K562 (cell line): ENCODE measurements around the gene TMEM163. TPM values are rescaled to one million over a fixed set of nuclear protein-coding genes. Genes with fewer than 3 reads are reported as not detected.

Source experiments
- ATAC-seq: fragments of 200-7000 bp; cut with Tn5 transposase; 3 replicates; pipeline ENCODE4 v1.9.1; 2020; ENCODE audit warnings: moderate library complexity
- BruUV-seq: library from RNA; stranded (reverse); fragments of 400-500 nt; replicated peaks from 2 replicates; lab custom pipeline; 2021; lab: Mats Ljungman, UMichigan
- CTCF ChIA-PET: fragments of 300-600 bp; formaldehyde crosslinking; extraction: SDS; loops from one replicate; lab custom pipeline; 2021; ENCODE audit warnings: low intra/inter-chr PET ratio; lab: Yijun Ruan, JAX
- POLR2A ChIA-PET: fragments of 300-600, 350-650 bp; sonication (Branson Sonifier 250); formaldehyde crosslinking; extraction: SDS; loops from one replicate; lab custom pipeline; 2021; ENCODE audit warnings: antibody characterized with exemption, inconsistent platforms; lab: Yijun Ruan, JAX
- DNase-seq, 4 experiments: peaks; one replicate each; pipeline versions ENCODE4 v3.0.0 to v3.0.0-alpha.2; 2011 to 2018; ENCODE audit warnings: low spot score in 3 of 4, mixed read lengths in 3 of 4; ENCODE audit errors: extremely low read depth in 1 of 4
- FAIRE-seq: peaks from 2 replicates; lab custom pipeline; 2011; peaks lifted over from hg19 to GRCh38; lab: Jason Lieb, UNC
- H2AFZ ChIP-seq: 2 replicates; pipeline ENCODE4 v1.6.0; 2011; ENCODE audit warnings: low read depth, low read length, control low read depth, inconsistent platforms
- H3K27ac ChIP-seq: fragments of 200-600 bp; 3 replicates; pipeline ENCODE4 v1.8.0; 2011; ENCODE audit warnings: low read depth, mild to moderate bottlenecking, control low read depth, inconsistent platforms, low read length, moderate library complexity, mixed read lengths; ENCODE audit errors: extremely low read depth
- H3K27me3 ChIP-seq, 2 experiments: fragments of 300-600 bp in 1 of 2; 2 replicates in 1 of 2; 3 replicates in 1 of 2; pipeline versions ENCODE4 v1.6.0 to v1.8.0; 2011; ENCODE audit warnings: inconsistent platforms in 2 of 2, low read length in 2 of 2, mild to moderate bottlenecking in 1 of 2, mixed read lengths in 1 of 2, moderate library complexity in 1 of 2; ENCODE audit not compliant: control insufficient read depth in 2 of 2, insufficient read depth in 2 of 2
- H3K36me3 ChIP-seq: fragments of 300-600 bp; 3 replicates; pipeline ENCODE4 v1.8.0; 2011; ENCODE audit warnings: mild to moderate bottlenecking, low read length, inconsistent platforms; ENCODE audit not compliant: control insufficient read depth, insufficient read depth
- H3K4me1 ChIP-seq, 2 experiments: fragments of 200-600 bp in 1 of 2; replicated peaks in 1 of 2; 2 replicates in 1 of 2; 3 replicates in 1 of 2; pipeline versions ENCODE4 v1.5.1 to v1.8.0; 2011; ENCODE audit warnings: inconsistent platforms in 2 of 2, low read length in 2 of 2, mild to moderate bottlenecking in 1 of 2, mixed read lengths in 1 of 2, moderate library complexity in 1 of 2; ENCODE audit not compliant: control insufficient read depth in 2 of 2, insufficient read depth in 2 of 2
- H3K4me2 ChIP-seq: 2 replicates; pipeline ENCODE4 v1.6.1; 2011; ENCODE audit warnings: low read length, control low read depth, inconsistent platforms, mixed read lengths; ENCODE audit not compliant: insufficient read depth
- H3K4me3 ChIP-seq: fragments of 200-600 bp; sonication (generic), shearing (Covaris generic); 2 replicates; pipeline ENCODE4 v1.5.1; 2016; ENCODE audit warnings: control low read depth, inconsistent platforms
- H3K79me2 ChIP-seq: fragments of 200-600 bp; 3 replicates; pipeline ENCODE4 v1.8.0; 2011; ENCODE audit warnings: low read length, inconsistent platforms; ENCODE audit not compliant: control insufficient read depth, insufficient read depth
- H3K9ac ChIP-seq, 2 experiments: 2 replicates each; pipeline versions ENCODE4 v1.6.0 to v1.6.1; 2011; ENCODE audit warnings: low read depth in 2 of 2, low read length in 2 of 2, control low read depth in 1 of 2, inconsistent platforms in 1 of 2, mild to moderate bottlenecking in 1 of 2, mixed read lengths in 1 of 2; ENCODE audit not compliant: insufficient read depth in 1 of 2
- H3K9me1 ChIP-seq: one replicate; pipeline ENCODE4 v1.6.0; 2011; ENCODE audit warnings: inconsistent platforms, mild to moderate bottlenecking, low read length, moderate library complexity; ENCODE audit not compliant: control insufficient read depth, insufficient read depth
- H3K9me3 ChIP-seq: replicated peaks from 2 replicates; pipeline ENCODE4 v1.5.1; 2011; ENCODE audit warnings: low read depth, low read length, inconsistent platforms; ENCODE audit not compliant: control insufficient read depth, insufficient read depth
- H4K20me1 ChIP-seq: replicated peaks from 2 replicates; pipeline ENCODE4 v1.6.1; 2011; ENCODE audit warnings: low read length, inconsistent platforms, mixed read lengths; ENCODE audit not compliant: control insufficient read depth, insufficient read depth
- ATF6 ChIP-seq: sonication (generic); formaldehyde crosslinking; IDR thresholded peaks from 2 replicates; pipeline ENCODE4 v1.4.0; 2020; ENCODE audit warnings: mild to moderate bottlenecking, missing genetic modification reagents
- CBX5 ChIP-seq: IDR thresholded peaks from 2 replicates; pipeline ENCODE4 v1.6.1; 2014; ENCODE audit warnings: low read depth, borderline replicate concordance
- ELF2 ChIP-seq: fragments of 250-450 bp; sonication (Bioruptor Pico); IDR thresholded peaks from 2 replicates; pipeline ENCODE4 v1.5.0; 2021; ENCODE audit warnings: mild to moderate bottlenecking
- FOSL1 ChIP-seq: fragments of 200-800 bp; sonication (Bioruptor generic); conservative IDR thresholded peaks from 2 replicates; pipeline ENCODE4 v1.6.1; 2016; ENCODE audit warnings: missing genetic modification characterization, missing compliant biosample characterization
- HDAC1 ChIP-seq, 2 experiments: fragments of 450-650 bp; IDR thresholded peaks; 2 replicates each; pipeline ENCODE4 v1.6.1; 2016 to 2017; ENCODE audit warnings: inconsistent platforms in 1 of 2, mild to moderate bottlenecking in 1 of 2, moderate library complexity in 1 of 2
- ID3 ChIP-seq, 2 experiments: fragments of 250-450 bp in 1 of 2; fragments of 450-650 bp in 1 of 2; sonication (Bioruptor Pico) in 1 of 2; IDR thresholded peaks; 2 replicates each; pipeline versions ENCODE4 v1.6.1 to v1.8.0; 2016 to 2021; ENCODE audit warnings: mild to moderate bottlenecking in 2 of 2, moderate library complexity in 2 of 2, missing compliant biosample characterization in 1 of 2, missing genetic modification characterization in 1 of 2
- MAZ ChIP-seq, 2 experiments: fragments of 450-650 bp in 1 of 2; sonication (generic) in 1 of 2; formaldehyde crosslinking; IDR thresholded peaks in 1 of 2; conservative IDR thresholded peaks in 1 of 2; 2 replicates each; pipeline versions ENCODE4 v1.4.0 to v1.5.0; 2020; ENCODE audit warnings: mild to moderate bottlenecking in 1 of 2, missing genetic modification reagents in 1 of 2
- POLR2H ChIP-seq: IDR thresholded peaks from 2 replicates; pipeline ENCODE4 v1.6.1; 2016; ENCODE audit warnings: missing genetic modification characterization, low read depth, mild to moderate bottlenecking, control low read depth, missing compliant biosample characterization, moderate library complexity
- ZNF184 ChIP-seq: sonication (generic); formaldehyde crosslinking; IDR thresholded peaks from 2 replicates; pipeline ENCODE4 v1.5.0; 2020; ENCODE audit warnings: missing genetic modification reagents
- ZNF263 ChIP-seq: sonication (generic); formaldehyde crosslinking; IDR thresholded peaks from 2 replicates; pipeline ENCODE4 v1.8.0; 2022; ENCODE audit warnings: mild to moderate bottlenecking, missing genetic modification reagents, borderline replicate concordance
- ZNF644 ChIP-seq: fragments of 200-800 bp; sonication (Bioruptor generic); IDR thresholded peaks from 2 replicates; pipeline ENCODE4 v1.6.1; 2016; ENCODE audit warnings: low read depth, missing genetic modification characterization, missing compliant biosample characterization
- WGBS: fragments of 100-300 bp; shearing (Covaris generic); methylation state at CpG from one replicate; pipeline ENCODE4 v1.1.6; 2016; ENCODE audit warnings: low coverage, mixed read lengths; ENCODE audit not compliant: insufficient coverage; ENCODE audit errors: missing lambda C conversion rate; 5-methylcytosine and 5-hydroxymethylcytosine counted together
- in situ Hi-C: fragments of 300-500 bp; cut with MboI; formaldehyde crosslinking; loops from 4 replicates; pipeline ENCODE4 v1.15.0; 2018; ENCODE audit warnings: inconsistent platforms, mixed read lengths
- intact Hi-C: fragments of 100-400 bp; cut with micrococcal nuclease; formaldehyde crosslinking; loops from 2 replicates; pipeline ENCODE4 v1.14.2; 2022
- polyA plus RNA-seq, 8 experiments: library from polyadenylated mRNA; depleted of rRNA in 4 of 8; stranded (reverse) in 5 of 8; unstranded in 3 of 8; fragments of >200 nt; fragmentation: Nextera tagmentation in 2 of 8; fragmentation: Illumina TruSeq in 1 of 8; extraction: Ambion mirVana in 2 of 8; extraction: Trizol in 1 of 8; gene quantifications; 2 replicates each; pipeline versions ENCODE4 v1.2.1 to v1.2.3, GENCODE V29; 2011 to 2014; ENCODE audit warnings: inconsistent platforms in 1 of 8, missing spikeins in 1 of 8
- total RNA-seq, 7 experiments: library from RNA; depleted of rRNA in 6 of 7; stranded (reverse); fragments of >200 nt in 6 of 7; fragmentation: Illumina TruSeq in 2 of 7; extraction: Trizol in 2 of 7; gene quantifications; 2 replicates each; pipeline versions ENCODE4 v1.2.1 to v1.2.3, GENCODE V29; 2011 to 2021; ENCODE audit warnings: low replicate concordance in 1 of 7

TMEM163 gene
- total and polyA plus RNA-seq, 9 of the 15 experiments (the other 6 are each of a cell fraction or from before 2014, with no cell fraction given) = 0.04 to 0.68 (median 0.16) TPM; not detected in 3

- TF ChIP-seq HDAC1 (IDR thresholded peaks at IDR 0.05) (no peak), ZNF644 (tag) (no peak), ZNF263 (no peak)
Observed at GRCh38 chr2:134628453-134628852, 90.3 kb downstream of the TMEM163 start (continued).

DNA sequence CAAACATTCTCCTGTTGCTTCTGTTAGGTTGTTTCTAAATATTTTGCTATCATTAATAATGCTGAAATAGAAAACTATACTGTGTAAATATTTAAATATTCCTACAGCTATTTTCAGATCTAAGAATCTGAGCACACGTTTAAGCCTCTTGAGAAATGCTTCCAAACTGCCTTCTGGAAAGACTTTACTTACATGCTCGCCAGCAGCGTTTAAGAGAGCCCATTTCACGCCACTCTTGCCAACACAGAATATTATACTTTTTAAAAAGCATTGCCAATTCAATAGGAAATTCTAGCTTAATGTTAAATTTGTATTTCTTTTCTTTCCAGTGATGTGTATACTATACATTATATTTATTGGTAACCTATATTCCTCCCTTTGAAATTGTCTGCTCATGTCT lies 92.0 kb downstream of the TMEM163 start:
- H3K27me3 ChIP-seq = peaks cover 4 to 8% of the 10 kb centered on the region in 2 experiments; a peak in 2 of 5 replicates
- in situ Hi-C loops (no loop called here), intact Hi-C loops (no loop called here)
- no peak for FAIRE-seq
- H3K79me2 ChIP-seq = no peaks in the 10 kb centered on the region
- ATAC-seq = no peak
- H4K20me1 ChIP-seq = no peaks in the 10 kb centered on the region
- no peak for DNase-seq
- H3K27ac ChIP-seq = no peak overlapping the region
- 0% methylated on average over 4 of the region's 4 CpGs for WGBS
- no peak overlapping the region for H3K9ac ChIP-seq
- ChIA-PET POLR2A (interaction anchor here (1.2 kb wide), 1 partner anchor 44 kb away, joined by 3 read pairs; no protein-coding TSS in a partner anchor), CTCF (no interaction called here)
- H2AFZ ChIP-seq = no peak overlapping the region
- H3K4me3 ChIP-seq = no peak overlapping the region
- H3K9me3 ChIP-seq = no peaks in the 10 kb centered on the region
- no peaks in the 10 kb centered on the region for H3K4me1 ChIP-seq
- H3K36me3 ChIP-seq = no peaks in the 10 kb centered on the region
- no peaks in the 10 kb centered on the region for H3K9me1 ChIP-seq
- no TSS peak for BruUV-seq
- no peak overlapping the region for H3K4me2 ChIP-seq
- TF ChIP-seq CBX5 (no peak), ZNF184 (CRISPR knock-in tag) (no peak), MAZ (CRISPR knock-in tag; conservative IDR thresholded peaks at IDR 0.05 in 1 of 2, IDR thresholded peaks at IDR 0.05 in 1 of 2) (no peak), ATF6 (no peak), ID3 (CRISPR knock-in tag; IDR thresholded peaks at IDR 0.05) (no peak), ID3 (tag; IDR thresholded peaks at IDR 0.05) (no peak), FOSL1 (tag) (no peak), POLR2H (tag) (no peak), ELF2 (CRISPR knock-in tag) (no peak)
